Epithelial cell of esophagus (primary cell): ENCODE measurements around the gene SERPING1.

Experiments
- DNase-seq: peaks from one replicate; pipeline ENCODE4 v3.0.0; 2010; ENCODE audit warnings: low read depth
- H3K4me3 ChIP-seq: 2 replicates; pipeline ENCODE4 v1.5.1; 2011; ENCODE audit warnings: mild to moderate bottlenecking, low read length, control low read depth
- TF ChIP-seq, protein P1 (sequence below): IDR thresholded peaks from 2 replicates; pipeline ENCODE4 v1.5.1; 2011; ENCODE audit warnings: low read depth, mild to moderate bottlenecking, low read length, control low read depth, inconsistent platforms; ENCODE audit not compliant: insufficient read depth; ENCODE audit errors: missing control alignments

SERPING1 gene

DNA sequence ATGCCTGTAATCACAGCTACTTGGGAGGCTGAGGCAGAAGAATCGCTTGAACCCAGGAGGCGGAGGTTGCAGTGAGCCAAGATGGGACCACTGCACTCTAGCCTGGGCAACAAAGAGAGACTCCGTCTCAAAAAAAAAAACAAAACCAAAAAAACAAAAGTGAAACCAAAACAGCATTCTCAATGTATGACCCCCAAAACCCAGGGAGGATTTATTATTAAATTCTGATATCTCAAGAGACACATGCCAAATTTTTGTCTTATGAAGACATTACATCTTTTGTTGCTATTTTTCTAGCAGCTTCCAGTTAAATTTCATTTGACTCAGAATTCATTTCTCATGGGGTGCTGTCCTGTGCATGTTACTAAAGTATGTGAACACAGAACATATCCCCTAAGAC is 55.2 kb downstream of the SERPING1 start:
- no peak overlapping the region for H3K4me3 ChIP-seq
- TF ChIP-seq, protein P1, sequence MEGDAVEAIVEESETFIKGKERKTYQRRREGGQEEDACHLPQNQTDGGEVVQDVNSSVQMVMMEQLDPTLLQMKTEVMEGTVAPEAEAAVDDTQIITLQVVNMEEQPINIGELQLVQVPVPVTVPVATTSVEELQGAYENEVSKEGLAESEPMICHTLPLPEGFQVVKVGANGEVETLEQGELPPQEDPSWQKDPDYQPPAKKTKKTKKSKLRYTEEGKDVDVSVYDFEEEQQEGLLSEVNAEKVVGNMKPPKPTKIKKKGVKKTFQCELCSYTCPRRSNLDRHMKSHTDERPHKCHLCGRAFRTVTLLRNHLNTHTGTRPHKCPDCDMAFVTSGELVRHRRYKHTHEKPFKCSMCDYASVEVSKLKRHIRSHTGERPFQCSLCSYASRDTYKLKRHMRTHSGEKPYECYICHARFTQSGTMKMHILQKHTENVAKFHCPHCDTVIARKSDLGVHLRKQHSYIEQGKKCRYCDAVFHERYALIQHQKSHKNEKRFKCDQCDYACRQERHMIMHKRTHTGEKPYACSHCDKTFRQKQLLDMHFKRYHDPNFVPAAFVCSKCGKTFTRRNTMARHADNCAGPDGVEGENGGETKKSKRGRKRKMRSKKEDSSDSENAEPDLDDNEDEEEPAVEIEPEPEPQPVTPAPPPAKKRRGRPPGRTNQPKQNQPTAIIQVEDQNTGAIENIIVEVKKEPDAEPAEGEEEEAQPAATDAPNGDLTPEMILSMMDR: no peak

DNA sequence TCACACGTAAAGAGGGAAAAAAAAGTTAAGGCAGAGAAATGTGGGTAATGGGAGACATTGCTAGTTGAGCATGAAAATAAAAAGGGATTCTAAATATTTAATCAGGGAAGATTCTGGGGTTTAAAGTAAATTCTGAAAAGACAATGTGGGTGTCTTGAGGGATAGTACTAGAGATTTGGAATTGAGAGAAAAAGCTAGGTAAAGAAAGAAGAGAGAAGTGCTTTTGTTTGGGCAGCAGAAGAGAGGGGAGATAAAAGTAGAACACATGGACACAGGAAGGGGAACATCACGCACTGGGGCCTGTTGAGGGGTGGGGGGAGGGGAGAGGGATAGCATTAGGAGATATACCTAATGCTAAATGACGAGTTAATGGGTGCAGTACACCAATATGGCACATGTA is 55.7 kb downstream of the SERPING1 start:
- no peak for DNase-seq
- no peak overlapping the region for H3K4me3 ChIP-seq

More for the DNA sequence above, 55.2 kb downstream of the SERPING1 start:
- no peak for DNase-seq

DNA sequence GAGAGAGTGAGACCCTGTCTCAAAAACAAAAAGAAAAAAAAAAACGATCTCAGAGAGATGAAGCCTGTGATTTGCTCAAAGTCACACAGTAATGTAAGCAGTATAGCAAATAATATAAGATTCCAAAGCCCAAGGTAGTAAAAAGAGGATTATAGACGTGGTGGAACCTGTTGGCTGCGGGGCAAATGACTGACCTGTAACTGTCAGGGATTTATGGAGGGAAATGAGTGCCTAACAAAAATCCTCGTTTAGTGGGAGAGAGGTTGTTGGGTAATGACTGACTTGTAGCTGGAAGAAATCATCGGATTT is 59.4 kb downstream of the SERPING1 start:
- no peak for DNase-seq
- TF ChIP-seq, protein P1: no peak
- peak overlapping the region; percentile 99 for H3K4me3 ChIP-seq

More for the DNA sequence above, 55.7 kb downstream of the SERPING1 start:
- TF ChIP-seq, protein P1: no peak

DNA sequence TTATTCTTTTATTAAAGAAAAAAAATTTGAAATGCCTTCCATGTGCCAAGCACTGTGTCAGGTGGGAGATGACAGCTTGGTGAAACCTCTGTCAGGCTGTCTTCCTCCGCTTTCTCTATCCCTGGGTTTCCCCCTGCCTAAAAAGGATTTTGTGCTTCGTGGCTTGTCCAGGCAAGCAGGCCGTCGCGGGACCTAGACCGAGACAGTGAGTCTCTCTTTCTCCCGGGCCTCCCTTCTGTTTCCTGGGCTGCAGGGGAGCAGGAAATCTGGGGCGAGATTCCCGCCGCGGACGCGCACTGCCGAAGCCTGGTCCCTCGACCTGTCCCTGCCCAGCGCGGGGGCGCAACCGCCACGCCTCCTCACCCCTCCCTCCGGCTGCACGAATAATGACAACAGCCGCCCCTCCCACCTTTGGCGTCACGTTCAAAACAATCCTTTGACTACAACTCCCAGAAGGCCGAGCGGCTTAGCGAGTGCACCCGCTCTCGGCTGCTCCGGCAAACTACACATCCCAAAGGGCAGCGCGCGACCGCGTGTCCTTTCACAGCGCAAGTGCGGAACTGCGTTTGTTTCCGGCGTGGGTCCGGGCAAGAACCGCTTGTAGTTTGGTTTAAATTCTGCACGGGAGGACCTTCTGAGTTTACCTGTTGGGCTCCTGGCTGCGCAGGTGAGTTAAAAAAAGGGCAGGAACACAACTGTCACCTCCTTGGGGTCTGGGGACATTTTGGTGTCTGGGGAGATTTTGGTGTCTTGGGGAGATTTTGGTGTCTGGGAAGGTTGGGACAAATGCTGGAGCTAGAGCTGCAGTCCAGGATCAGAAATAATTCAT is 59.9 kb downstream of the SERPING1 start, which contains the start of gene CLP1:
Gene CLP1, plus strand, starts transcription at position 569 of the 829 bp plus-strand sequence. CDS start 1,715 bp downstream, outside the sequence.
- DNase-seq: peak; percentile 100
- H3K4me3 ChIP-seq: peak within 1 kb of the TSS; percentile 99
- TF ChIP-seq, protein P1: peak; percentile 10

DNA sequence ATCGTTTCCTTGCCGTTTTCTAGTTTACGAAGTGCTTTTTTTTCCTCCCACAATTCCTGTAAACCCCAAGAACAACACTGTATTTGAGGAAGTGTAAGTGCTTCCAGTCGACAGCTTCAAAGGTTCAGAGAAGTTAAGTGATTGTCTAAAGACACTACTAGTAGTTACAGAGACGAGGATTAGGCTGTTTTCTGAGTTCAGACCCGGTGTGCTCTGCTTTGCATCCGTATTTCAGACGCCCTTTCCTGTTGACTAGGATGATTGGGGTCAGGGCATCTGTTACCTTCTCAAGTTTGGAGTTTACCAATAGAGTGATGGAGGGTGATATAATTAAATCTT is 60.5 kb downstream of the SERPING1 start:
- H3K4me3 ChIP-seq: peak overlapping the region; percentile 99
- no peak for DNase-seq
- TF ChIP-seq, protein P1: no peak

DNA sequence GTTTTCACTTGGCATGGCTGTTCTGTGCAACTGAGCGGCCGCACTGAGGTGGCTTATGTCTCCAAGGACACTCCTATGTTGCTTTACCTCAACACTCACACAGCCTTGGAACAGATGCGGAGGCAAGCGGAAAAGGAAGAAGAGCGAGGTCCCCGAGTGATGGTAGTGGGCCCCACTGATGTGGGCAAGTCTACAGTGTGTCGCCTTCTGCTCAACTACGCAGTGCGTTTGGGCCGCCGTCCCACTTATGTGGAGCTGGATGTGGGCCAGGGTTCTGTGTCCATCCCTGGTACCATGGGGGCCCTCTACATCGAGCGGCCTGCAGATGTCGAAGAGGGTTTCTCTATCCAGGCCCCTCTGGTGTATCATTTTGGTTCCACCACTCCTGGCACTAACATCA is 62.2 kb downstream of the SERPING1 start:
- no peak for DNase-seq
- TF ChIP-seq, protein P1: no peak
- H3K4me3 ChIP-seq: no peak overlapping the region

DNA sequence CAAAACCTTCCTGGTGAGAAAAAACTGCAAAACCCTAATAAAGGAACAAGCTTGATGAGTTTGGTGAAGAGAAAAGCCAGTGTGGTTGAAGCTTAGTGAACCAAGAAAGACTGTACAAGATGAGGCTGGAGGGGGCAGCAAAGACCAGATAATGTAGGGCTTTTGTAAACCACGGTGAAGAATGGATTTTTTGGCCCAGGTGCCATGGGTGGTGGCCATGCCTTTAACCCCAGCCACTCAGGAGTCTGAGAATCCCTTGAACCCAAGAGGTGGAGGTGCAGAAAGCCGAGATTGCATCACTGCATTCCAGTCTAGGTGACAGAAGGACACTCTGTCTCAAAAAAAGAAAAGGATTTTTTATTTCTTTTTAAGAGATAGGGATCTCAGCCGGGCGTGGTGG is 65.4 kb downstream of the SERPING1 start:
- peak; percentile 39 for DNase-seq
- no peak overlapping the region for H3K4me3 ChIP-seq
- TF ChIP-seq, protein P1: peak; percentile 39
